HS-27A (cell line): Measurements from ENCODE around the gene FEN1.
A peak's percentile ranks its signal among the peaks of the same experiment; 100 is the strongest.

Source experiments
- DNase-seq: peaks from one replicate; pipeline ENCODE4 v3.0.0-alpha.2; 2012; ENCODE audit warnings: low read depth, missing footprints

Gene FEN1

GRCh38 chr11:61794579-61794978 lies 1.9 kb downstream of the FEN1 start:
- no peak for DNase-seq

GRCh38 chr11:61795459-61795858 lies 2.7 kb downstream of the FEN1 start:
- no peak for DNase-seq

- no peak for DNase-seq
These were observed 3.3 kb downstream of the FEN1 start for GRCh38 chr11:61795876-61796526.

- DNase-seq = no peak
These were observed 4.7 kb downstream of the FEN1 start for GRCh38 chr11:61797263-61797944.

GRCh38 chr11:61799665-61800284 lies 7.1 kb downstream of the FEN1 start:
- no peak for DNase-seq

GRCh38 chr11:61800331-61801281 lies 7.9 kb downstream of the FEN1 start:
- no peak for DNase-seq

- DNase-seq = no peak
These were observed 9.9 kb downstream of the FEN1 start for GRCh38 chr11:61802605-61803004.

GRCh38 chr11:61803889-61804647 lies 11.4 kb downstream of the FEN1 start:
- no peak for DNase-seq

- DNase-seq = no peak
These were observed 12.4 kb downstream of the FEN1 start for GRCh38 chr11:61805146-61805545.

- no peak for DNase-seq
These were observed 14.1 kb downstream of the FEN1 start for GRCh38 chr11:61806785-61807184.

- DNase-seq = no peak
These were observed 18.0 kb downstream of the FEN1 start for GRCh38 chr11:61810671-61811175.

- DNase-seq = no peak
These were observed 19.1 kb downstream of the FEN1 start for GRCh38 chr11:61811831-61812230.

- no peak for DNase-seq
These were observed 20.2 kb downstream of the FEN1 start for GRCh38 chr11:61812736-61813411.

GRCh38 chr11:61814247-61814957 lies 21.7 kb downstream of the FEN1 start:
- no peak for DNase-seq

- DNase-seq = peak; percentile 87
These were observed 22.5 kb downstream of the FEN1 start for GRCh38 chr11:61814958-61815789.

GRCh38 chr11:61815790-61816735 lies 23.4 kb downstream of the FEN1 start:
- DNase-seq = peak; percentile 66

GRCh38 chr11:61816736-61817455 lies 24.2 kb downstream of the FEN1 start, which contains the start of gene FADS1:
Gene FADS1, minus strand, starts transcription at chr11:61817003. Its CDS starts 74 bp downstream, at chr11:61816929.
- DNase-seq = peak; percentile 88
